HG03103 (cell line): ENCODE measurements around the gene GINS2.

Experiments used
- ATAC-seq: cut with Tn5 transposase; IDR thresholded peaks from one replicate; pipeline ENCODE4 v1.9.1; 2021; ENCODE audit warnings: low read depth; ENCODE audit not compliant: unreplicated experiment

Gene GINS2

DNA sequence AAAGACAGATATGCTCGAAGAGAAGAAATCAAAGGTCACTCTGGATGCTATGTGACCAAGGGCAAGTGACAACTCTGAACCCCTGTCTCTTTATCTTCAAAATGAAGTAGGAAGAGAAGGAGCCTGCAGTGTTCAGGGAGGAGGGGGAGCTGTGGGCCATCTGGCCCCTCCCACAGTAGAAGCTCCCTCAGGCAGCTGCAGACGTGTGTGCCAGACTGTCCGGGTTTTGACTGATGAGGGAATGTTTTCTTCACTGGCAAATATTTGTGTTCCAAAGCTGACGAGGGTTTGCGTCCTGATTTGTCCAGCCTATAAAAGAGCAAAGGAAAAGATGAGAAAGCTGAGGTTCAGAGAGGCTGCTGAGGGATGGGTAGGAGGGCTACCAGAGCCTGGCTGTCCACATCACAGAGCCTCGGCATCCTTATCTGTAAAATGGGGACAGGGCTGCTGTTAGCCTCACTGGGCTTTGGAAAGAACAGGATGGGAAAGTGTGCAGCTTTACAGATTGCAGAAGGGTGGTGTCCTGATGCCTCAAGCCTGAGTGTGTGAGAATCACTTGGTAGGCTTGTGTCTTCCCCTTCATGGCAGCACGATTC is 1.8 kb upstream of the GINS2 start:
- no peak for ATAC-seq

DNA sequence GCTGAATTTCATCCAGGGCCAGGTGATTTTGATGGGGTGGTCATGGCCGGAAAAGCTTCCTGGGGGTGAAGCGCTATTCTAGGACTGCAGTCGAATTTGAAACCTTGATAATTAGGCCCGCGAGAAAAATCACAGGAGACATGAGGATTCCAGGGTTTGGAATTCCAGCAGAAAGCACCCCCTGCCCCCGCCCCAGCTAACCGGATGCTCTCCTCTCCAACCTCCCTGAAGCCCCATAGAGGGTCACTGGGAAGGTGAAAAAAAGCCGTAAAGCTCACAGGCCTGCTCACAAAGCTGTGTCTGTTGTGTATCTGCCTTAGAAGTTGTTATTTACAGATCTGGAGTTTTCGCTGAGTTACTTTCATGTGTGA is 1.2 kb upstream of the GINS2 start:
- no peak for ATAC-seq

DNA sequence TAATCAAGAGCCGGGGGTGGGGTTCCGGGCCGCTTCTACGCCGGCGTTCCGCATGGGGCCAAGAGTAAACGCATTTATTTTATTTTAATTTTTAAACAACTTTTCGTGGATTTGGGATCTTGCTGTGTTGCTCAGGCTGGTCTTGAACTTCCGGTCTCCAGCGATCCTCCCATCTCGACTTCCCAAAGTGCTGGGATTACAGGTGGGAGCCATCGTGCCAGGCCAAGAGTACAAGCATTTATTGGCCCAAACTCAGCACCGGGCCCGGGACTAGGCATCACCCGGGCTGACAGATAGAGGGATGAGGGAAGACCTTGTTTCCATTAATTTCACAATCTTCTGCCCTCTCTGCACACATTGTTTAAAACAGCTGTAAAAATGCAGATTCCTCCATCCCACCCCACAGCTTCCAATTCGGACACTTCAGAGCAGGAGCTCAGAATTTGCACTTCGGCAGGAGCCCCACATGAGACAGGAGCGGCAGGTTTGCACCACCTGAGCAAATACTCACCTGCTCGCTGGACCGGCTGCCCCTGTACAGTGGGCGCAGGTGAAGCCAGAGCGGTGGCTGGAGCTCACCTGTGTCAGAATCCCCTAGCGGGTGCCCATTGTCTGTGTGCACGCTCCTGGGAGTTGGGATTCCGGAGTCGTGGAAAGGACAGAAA is 663 bp upstream of the GINS2 start:
- ATAC-seq: no peak

DNA sequence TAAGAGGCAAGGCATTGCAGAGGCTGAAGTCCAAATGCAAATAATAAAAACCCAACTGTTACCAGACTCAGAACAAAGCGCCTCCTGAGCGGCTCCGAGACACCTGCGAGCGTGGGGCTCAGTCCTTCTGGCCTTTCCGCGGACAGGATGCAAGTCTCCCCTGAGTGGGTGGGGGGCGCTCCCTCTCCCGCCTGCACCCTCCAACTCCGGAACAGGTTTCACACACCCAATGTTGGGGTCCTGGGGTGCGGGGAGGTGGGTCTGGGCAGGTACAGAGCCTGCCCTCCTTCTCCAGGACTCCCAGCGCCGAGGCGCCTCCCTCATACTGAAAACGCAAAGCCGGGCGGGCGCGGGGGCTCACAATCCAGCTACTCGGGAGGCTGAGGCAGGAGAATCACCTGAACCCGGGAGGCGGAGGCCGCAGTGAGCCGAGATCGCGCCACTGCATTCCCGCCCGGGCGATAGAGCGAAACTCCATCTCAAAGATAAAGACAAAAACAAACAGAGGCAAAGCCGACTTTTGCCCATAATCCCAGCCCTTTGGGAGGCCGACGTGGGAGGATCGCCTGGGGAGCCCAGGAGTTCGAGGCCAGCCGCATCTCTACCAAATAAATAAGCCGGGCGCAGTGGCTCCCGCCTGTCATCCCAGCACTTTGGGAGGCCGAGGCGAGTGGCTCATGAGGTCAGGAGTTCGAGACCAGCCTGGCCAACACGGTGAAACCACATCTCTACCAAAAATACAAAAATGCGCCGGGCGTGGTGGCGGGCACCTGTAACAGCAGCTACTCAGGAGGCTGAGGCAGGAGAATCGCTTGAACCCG is 893 bp downstream of the GINS2 start:
- ATAC-seq: no peak

DNA sequence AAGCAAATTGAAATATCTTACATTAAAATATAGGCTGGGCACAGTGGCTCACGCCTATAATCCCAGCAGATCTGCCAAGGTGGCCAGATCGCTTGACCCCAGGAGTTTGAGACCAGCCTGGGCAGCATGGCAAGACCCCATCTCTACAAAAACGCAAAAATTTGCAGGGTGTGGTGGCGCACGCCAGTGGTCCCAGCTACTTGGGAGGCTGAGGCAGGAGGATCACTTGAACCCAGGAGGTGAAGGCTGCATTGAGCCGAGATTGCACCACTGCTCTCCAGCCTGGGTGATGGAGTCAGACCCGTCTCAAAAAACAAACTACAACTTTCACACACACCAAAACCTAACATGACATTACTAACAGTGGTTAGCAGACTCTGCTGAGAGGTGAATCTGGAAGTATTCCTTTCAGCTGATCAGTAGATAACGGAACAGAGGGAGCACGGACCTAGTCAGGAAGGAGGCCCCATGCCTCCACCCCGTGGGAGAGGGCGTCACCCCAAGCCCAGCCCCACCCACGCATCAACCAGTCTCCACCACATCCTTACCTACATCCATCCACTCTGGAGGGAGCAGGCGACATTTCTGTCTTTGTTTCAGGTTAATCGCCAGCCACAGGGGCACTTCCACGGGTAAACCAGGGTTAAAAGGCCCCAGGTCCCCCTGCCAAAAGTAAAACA is 1.7 kb downstream of the GINS2 start:
- ATAC-seq: no peak

DNA sequence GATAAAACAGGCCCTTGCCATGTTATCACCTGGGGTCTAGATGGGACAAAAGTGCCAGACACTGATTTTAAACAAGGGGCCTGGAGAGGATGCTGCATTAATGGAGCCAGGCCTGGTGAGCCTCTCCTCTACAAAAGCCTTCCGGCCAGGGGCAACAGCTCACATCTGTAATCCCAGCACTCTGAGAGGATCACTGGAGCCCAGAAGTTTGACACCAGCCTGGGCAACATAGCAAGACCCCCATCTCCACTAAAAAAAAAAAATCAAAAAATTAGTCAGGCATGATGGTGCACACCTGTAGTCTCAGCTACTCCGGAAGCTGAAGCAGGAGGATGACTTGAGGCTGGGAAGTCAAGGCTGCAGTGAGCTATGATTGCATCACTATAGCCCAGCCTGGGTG is 3.5 kb downstream of the GINS2 start:
- no peak for ATAC-seq

DNA sequence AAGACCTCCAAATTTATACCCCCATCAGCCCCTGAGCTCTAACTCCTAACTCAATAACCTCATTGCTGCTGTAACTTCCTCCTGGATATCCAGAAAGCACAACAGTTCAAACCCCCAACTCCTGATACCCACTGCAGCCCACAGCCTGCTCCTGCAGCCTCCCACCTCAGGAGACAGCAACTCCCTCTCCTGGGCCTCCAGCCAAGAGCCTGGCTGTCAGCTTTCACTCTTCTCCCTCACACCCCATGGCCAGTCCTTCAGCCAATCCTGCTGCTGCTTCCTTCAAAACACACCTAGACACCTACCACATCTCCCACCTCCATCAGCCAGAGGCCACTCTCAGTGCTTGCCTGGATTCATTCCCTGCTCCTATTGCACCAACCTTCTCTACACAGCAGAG is 5.4 kb downstream of the GINS2 start:
- ATAC-seq: no peak

DNA sequence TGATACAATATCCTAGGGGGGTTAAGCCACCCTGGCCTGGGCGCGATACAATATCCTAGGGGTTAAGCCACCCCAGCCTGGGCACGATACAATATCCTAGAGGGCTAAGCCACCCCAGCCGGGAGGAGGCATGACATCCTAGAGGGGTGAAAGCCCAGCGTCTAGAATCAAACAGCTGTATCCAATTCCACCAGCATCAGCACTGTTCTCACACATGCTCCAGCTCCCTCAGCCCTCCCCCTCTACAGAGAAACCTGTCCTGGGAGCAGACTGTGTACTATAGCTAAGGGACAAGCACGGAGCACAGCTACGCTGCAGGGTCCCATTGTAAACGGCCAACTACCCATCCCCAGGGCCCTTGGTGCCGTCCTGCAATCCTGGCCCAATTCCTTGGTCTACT is 6.2 kb downstream of the GINS2 start:
- ATAC-seq: no peak

DNA sequence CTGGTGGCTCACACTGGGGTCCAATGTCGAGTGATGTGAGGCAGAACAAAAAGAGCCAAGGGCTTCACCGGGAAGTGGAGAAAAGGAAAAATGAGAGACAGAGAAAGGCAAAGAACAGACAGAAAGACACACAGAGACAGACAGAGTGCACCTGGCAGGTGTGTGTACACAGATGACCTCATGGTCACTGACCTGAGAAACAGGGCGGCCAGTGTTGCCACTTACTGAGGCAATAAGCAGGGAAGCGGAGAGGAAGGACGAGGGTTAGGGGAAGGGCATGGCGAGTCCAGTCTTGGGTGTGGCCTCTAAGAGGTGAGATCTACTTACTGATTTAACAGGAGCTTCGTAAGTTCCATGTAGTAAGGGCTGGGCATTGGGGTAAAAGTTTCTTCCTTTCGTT is 7.5 kb downstream of the GINS2 start:
- no peak for ATAC-seq

DNA sequence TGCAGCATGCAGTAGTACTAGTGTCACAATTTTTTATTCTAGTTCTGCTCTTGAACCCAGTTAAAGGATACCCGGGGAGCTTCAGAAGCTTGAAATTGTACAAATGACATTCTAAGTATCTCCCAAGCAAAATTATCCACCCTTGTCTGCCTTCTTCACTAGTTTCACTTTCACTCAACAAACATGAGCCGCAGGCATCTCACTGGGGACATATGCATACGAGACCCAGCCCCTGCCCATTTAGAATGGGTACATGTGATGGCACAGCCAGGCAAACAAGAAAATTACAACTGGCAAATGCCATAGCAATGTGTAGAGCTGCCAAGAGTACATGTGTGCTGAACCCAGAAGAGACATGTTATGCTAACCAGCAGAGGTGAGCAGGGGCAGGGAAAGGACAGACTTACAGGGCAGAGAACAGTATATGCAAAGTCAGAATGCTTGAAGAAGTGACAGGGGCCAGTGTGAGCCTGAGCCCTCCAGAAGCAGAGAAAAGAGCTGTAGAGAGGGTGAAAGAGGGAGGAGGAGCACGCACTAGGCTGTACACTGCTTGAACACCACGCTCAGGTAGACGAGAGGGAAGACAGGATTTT is 8.3 kb downstream of the GINS2 start:
- ATAC-seq: no peak

DNA sequence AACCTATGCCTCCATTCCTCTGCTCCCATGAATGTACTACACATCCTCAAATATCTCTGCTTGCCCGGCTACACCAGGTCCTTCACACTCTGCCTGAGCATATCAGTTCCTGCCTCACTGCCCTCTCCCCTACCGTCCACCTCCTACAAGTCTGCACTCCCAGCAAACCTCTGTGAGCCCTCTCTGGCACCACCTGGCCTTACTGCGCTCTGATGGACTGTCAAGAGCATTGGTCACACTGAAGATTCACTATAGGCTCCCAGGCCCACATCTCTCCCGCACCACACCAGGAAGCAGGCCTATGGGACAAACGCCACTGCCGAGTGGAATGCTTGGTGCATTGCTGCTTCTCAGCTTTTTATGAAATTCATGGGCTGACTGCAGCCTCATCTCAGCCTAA is 8.9 kb downstream of the GINS2 start:
- no peak for ATAC-seq

DNA sequence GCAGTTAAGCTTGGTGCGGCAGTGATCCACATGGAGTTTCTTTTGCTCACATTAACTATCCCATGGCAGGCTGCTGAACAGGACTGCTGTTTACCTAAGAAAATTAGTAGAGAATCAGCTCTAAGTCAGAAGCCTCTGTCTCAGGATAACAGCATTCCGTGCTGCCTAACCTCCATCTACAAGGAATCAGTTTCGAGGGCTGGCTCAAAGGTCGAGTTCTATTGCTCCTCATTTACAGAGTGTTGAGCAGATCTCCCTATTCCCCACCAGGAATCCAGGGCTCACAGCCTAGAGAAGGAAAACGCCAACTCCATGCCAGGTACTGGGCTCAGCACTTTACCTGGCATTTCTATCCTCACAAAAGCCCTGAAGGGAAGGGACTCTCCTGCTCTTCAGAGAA is 9.9 kb downstream of the GINS2 start:
- ATAC-seq: no peak

DNA sequence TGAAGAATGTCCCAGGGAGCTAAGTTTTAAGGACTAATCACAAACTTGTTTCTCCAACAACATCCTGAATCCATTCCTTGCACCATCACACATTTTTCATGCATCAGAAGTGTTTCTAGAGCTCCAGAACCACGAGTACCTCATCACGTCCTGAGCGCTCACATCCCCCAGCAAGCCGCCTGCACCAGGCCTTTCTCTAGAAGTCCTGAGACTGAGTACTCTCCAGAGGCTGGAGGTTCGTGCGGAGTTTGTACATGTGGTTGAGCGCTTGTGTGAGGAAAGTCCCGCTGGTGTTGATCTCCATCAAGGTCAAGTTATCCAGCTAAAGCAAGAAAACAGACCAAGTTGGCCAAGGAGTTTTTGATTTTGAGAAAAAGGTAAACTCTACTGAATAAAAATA is 10.7 kb downstream of the GINS2 start:
- no peak for ATAC-seq

DNA sequence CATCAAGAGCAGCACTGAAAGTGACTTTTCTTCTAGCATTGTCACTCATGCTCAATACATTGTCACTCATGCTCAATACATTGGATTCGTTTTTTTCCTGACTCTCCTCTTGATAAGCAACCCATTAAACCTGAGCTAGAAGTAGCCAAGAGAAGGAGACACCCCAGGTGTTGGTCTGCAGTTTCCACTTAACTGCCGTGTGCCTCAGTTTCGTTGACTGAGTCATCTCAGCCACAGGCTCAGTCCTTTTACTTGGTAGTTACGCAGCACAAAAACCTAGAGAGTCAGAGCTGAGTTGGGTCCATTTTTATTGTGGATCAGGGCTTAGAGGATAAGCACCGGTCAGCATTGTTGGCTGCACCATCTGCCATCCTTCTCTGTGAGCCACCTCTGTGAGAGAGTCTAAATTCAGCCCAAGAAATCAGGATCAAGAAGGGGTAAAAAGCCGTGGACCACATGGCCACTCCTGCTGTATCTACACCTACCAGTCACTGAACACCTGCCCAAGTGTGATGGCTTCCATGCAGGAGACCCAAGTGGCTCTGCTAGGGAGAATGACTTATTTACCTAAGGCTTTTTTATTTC is 11.3 kb downstream of the GINS2 start:
- no peak for ATAC-seq

DNA sequence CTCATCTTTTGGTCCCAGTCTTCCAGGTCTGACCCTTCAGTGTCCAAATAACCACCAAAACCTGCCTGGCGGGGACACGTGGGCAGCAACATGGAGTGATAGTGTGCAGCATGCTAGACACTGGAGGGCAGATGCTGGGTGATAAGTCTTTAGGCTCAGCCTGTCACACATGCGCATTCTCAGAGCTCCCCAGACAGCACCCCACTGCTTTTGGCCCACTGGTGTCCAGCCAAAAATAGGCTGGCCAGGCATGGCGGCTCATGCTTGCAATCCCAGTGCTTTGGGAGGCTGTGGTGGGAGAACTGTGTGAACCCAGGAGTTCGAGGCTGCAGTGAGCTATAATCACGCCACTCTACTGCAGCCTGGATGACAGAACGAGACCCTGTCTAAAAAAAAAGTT is 12.3 kb downstream of the GINS2 start:
- no peak for ATAC-seq

DNA sequence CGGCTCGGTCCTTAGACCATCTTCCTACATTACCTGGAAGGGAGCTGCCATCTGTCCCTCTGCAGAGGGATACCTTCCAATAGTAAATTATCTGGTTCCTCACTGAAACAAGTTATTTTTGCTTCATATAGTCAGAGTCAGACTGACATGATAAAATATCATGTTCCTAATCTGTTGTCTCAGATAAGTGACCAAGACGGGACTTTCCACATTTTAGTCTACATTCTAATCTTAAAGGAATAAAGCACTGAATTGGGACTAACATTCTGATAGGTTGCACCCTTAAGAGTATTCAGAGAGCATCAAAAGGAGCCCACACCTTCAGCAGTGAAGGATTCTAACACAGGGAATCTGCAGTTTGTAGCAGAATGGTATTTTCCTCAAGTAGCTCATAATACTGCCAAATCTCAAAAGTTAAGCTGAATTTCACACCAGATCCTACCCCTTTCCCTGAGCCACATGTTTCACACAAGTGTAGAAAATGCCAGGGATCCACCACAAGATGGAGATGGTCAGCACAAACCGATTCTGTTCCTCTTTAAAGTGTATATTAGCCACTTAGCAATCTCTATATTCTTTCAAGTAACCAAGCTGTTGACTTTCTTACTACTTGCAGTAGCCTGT is 13.4 kb downstream of the GINS2 start:
- ATAC-seq: no peak

DNA sequence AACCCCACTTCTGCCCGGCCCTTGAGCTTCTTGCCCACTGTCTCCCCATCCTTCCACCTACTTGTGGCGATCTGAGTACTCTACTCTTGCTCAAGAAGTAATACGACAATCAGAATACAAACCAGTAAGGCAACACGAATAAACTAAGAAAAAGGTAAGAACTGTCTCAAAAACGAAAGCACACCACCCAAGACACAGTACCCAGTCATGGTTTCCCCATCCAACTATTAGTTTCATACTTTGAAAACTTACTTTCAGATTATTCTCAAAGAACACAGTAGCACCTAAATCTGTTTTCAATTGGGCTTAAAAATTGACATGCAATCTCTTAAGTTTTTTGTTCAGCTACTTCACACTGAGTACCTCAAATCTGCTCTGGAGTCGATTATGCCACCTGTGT is 13.9 kb downstream of the GINS2 start:
- no peak for ATAC-seq

DNA sequence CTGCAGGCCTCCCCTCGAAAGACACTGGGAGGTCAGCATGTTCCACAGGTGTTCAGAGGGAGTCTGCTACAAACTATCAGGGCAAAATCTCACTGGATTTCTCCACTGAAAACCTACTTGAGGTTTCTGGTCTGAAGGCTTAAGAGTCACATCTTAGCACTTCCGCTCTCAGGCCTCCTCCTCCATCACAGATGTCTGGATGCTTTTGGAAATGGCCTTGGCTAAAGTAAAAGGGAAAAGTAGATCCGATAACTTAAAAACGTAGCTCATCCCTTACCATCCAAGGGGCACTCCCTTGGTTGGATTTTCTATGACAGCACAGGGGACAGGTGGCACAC is 14.4 kb downstream of the GINS2 start:
- no peak for ATAC-seq

DNA sequence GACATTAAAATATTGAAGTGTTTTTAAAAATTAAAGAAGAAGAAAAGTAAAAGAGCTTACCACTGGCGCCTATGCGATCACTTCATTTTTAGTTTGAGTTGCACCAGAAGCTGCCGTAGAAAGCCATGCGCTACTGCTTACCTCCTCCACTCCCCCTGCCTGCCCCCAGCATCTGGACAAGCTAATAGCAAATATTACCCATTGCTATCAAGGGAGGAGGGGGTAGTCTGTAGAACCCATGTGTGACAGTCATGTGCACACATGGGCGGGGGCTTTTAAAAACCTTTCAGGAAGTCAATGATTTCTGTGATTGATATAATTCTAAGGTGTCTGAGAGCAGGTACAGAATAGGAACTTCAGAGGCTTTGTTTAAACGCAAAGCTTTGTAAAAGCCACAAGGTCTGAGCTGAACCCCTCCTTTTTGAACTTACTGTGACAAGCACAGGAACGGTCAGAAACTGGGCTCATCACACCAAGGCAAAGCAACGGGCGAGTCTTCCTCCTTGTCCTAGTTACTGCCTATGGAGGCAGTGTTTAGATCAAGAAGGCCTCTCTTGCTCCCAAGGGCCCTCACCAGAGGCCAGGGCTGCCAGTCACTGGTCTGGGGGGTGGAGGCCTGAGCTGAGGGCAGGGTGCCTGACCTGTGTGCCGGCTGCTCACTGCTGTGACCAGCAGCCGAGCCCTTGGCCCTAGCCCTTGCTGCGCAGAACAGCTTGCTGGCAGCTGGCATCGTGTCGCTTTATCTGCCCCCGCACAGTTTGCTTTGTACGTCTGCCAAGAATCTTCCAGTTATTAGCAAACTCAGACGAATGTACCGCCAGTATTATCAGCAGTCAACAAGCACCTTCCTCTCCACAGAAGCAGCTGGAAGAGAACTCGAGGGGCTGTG is 15.0 kb downstream of the GINS2 start:
- ATAC-seq: no peak
